Activated B cell treated with CpG ODN at 0.5 μM for 24 hours (primary cell): Measurements from ENCODE around the gene CADPS2. TPM values are rescaled to one million over a fixed set of nuclear protein-coding genes. Genes with fewer than 3 reads are reported as not detected.

Experiments
- ATAC-seq: fragments of 200-7000 bp; cut with Tn5 transposase; one replicate; pipeline ENCODE4 v1.10.0; 2021; ENCODE audit warnings: low read depth, mild to moderate bottlenecking, moderate library complexity
- CTCF ChIA-PET: fragments of 350-600 bp; sonication (Branson Sonifier 250); formaldehyde crosslinking; loops from one replicate; lab custom pipeline; 2021; ENCODE audit warnings: antibody characterized with exemption; lab: Charles Lee
- POLR2A ChIA-PET: fragments of 350-600 bp; sonication (Branson Sonifier 250); formaldehyde crosslinking; loops from one replicate; lab custom pipeline; 2021; ENCODE audit warnings: antibody characterized with exemption; lab: Charles Lee
- DNase-seq: peaks from one replicate; pipeline ENCODE4 v3.0.0; 2022
- H3K27ac Mint-ChIP-seq: one replicate; pipeline ENCODE4 v1.8.0; 2020; ENCODE audit warnings: mixed read lengths
- H3K27me3 Mint-ChIP-seq: one replicate; pipeline ENCODE4 v1.8.0; 2021; ENCODE audit warnings: mixed read lengths
- H3K36me3 Mint-ChIP-seq: one replicate; pipeline ENCODE4 v1.8.0; 2021; ENCODE audit warnings: low read depth, mixed read lengths
- H3K4me1 Mint-ChIP-seq: one replicate; pipeline ENCODE4 v1.8.0; 2021; ENCODE audit warnings: mixed read lengths
- H3K4me3 Mint-ChIP-seq: one replicate; pipeline ENCODE4 v1.8.0; 2020; ENCODE audit warnings: mild to moderate bottlenecking, mixed read lengths
- H3K9me3 Mint-ChIP-seq: one replicate; pipeline ENCODE4 v1.8.0; 2020; ENCODE audit warnings: mixed read lengths
- intact Hi-C: fragments of 100-400 bp; cut with micrococcal nuclease; formaldehyde crosslinking; loops from one replicate; pipeline ENCODE4 v1.15.1; 2024
- total RNA-seq: library from RNA; stranded (reverse); gene quantifications from 2 replicates; pipeline ENCODE4 v1.2.3, GENCODE V29; 2022
- TF ChIP-seq, protein P1 (sequence below): fragments of 200-600 bp; IDR thresholded peaks from one replicate; pipeline ENCODE4 v1.8.0; 2022; ENCODE audit warnings: antibody characterized with exemption, mild to moderate bottlenecking

Gene CADPS2
- total RNA-seq, 1 donor from 2014 or later = not detected

- Mint-ChIP-seq H3K4me1 (no peaks in the 10 kb centered on the region), H3K36me3 (no peaks in the 10 kb centered on the region), H3K27me3 (no peaks in the 10 kb centered on the region), H3K9me3 (no peaks in the 10 kb centered on the region), H3K4me3 (no peak overlapping the region), H3K27ac (no peak overlapping the region)
- DNase-seq (no peak), ATAC-seq (no peak)
- CTCF ChIA-PET = no interaction called here
- intact Hi-C loops = no loop called here
- POLR2A ChIA-PET = no interaction called here
- TF ChIP-seq, protein P1, sequence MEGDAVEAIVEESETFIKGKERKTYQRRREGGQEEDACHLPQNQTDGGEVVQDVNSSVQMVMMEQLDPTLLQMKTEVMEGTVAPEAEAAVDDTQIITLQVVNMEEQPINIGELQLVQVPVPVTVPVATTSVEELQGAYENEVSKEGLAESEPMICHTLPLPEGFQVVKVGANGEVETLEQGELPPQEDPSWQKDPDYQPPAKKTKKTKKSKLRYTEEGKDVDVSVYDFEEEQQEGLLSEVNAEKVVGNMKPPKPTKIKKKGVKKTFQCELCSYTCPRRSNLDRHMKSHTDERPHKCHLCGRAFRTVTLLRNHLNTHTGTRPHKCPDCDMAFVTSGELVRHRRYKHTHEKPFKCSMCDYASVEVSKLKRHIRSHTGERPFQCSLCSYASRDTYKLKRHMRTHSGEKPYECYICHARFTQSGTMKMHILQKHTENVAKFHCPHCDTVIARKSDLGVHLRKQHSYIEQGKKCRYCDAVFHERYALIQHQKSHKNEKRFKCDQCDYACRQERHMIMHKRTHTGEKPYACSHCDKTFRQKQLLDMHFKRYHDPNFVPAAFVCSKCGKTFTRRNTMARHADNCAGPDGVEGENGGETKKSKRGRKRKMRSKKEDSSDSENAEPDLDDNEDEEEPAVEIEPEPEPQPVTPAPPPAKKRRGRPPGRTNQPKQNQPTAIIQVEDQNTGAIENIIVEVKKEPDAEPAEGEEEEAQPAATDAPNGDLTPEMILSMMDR = no peak
These were observed 455.6 kb downstream of the CADPS2 start for GRCh38 chr7:122430710-122431109.

GRCh38 chr7:122429926-122430325 lies 456.3 kb downstream of the CADPS2 start:
- CTCF ChIA-PET = no interaction called here
- no peak for DNase-seq
- Mint-ChIP-seq H3K9me3 (no peaks in the 10 kb centered on the region), H3K36me3 (no peaks in the 10 kb centered on the region), H3K27me3 (no peaks in the 10 kb centered on the region), H3K4me3 (no peak overlapping the region), H3K4me1 (no peaks in the 10 kb centered on the region), H3K27ac (no peak overlapping the region)
- TF ChIP-seq, protein P1 = no peak
- ATAC-seq = no peak
- intact Hi-C loops = no loop called here
- POLR2A ChIA-PET = no interaction called here

- CTCF ChIA-PET = no interaction called here
- no peaks in the 10 kb centered on the region for H3K27me3 Mint-ChIP-seq
These were observed 460.5 kb downstream of the CADPS2 start for GRCh38 chr7:122425731-122426130.

GRCh38 chr7:122423591-122423990 lies 462.7 kb downstream of the CADPS2 start:
- H3K4me1 Mint-ChIP-seq = no peaks in the 10 kb centered on the region
- no peaks in the 10 kb centered on the region for H3K36me3 Mint-ChIP-seq
- TF ChIP-seq, protein P1 = no peak
- ChIA-PET POLR2A (no interaction called here), CTCF (no interaction called here)
- ATAC-seq = no peak
- no peak for DNase-seq
- H3K4me3 Mint-ChIP-seq = no peak overlapping the region
- H3K9me3 Mint-ChIP-seq = no peaks in the 10 kb centered on the region
- no peak overlapping the region for H3K27ac Mint-ChIP-seq
- intact Hi-C loops = no loop called here
- H3K27me3 Mint-ChIP-seq = no peaks in the 10 kb centered on the region

More at GRCh38 chr7:122425731-122426130, 460.5 kb downstream of the CADPS2 start:
- POLR2A ChIA-PET = no interaction called here
- no peaks in the 10 kb centered on the region for H3K4me1 Mint-ChIP-seq
- no peak for ATAC-seq
- TF ChIP-seq, protein P1 = no peak
- no peaks in the 10 kb centered on the region for H3K36me3 Mint-ChIP-seq
- DNase-seq = no peak
- intact Hi-C loops = no loop called here
- no peak overlapping the region for H3K27ac Mint-ChIP-seq
- no peaks in the 10 kb centered on the region for H3K9me3 Mint-ChIP-seq
- no peak overlapping the region for H3K4me3 Mint-ChIP-seq

DNA sequence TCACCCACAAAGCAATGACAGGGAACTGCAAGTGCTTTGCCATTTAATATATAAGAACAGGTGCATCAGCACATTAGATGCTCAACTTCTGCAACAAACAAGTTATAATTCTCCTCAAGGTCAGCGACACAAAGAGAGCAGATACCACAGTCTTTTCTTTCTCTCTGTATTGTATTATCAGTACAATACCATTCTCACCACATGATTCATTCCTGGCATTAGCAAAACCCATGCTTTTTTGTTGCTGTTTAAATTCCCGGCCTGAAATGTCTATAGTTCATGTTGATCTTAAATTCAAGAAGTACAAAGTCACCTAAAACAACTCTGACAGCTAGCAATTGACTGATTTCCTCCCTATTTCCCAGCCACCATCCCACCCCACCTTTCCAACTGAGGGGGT lies 469.9 kb downstream of the CADPS2 start:
- CTCF ChIA-PET = no interaction called here
- H3K4me1 Mint-ChIP-seq = no peaks in the 10 kb centered on the region
- no peak for DNase-seq
- no peaks in the 10 kb centered on the region for H3K27me3 Mint-ChIP-seq
- POLR2A ChIA-PET = no interaction called here
- H3K4me3 Mint-ChIP-seq = no peak overlapping the region
- H3K9me3 Mint-ChIP-seq = no peaks in the 10 kb centered on the region
- ATAC-seq = no peak
- no peaks in the 10 kb centered on the region for H3K36me3 Mint-ChIP-seq
- no peak overlapping the region for H3K27ac Mint-ChIP-seq
- TF ChIP-seq, protein P1 = no peak
- intact Hi-C loops = no loop called here
